Endothelial cell of umbilical vein (primary cell): ENCODE measurements around the gene L3MBTL4.

Experiments used
- EZH2 ChIP-seq: IDR thresholded peaks from 2 replicates; pipeline ENCODE4 v1.6.1; 2012; ENCODE audit warnings: borderline replicate concordance, low read depth, mild to moderate bottlenecking, moderate library complexity, low read length, inconsistent platforms; ENCODE audit not compliant: severe bottlenecking
- TF ChIP-seq, protein P1 (sequence below), 2 donors: IDR thresholded peaks; 1 replicate in 1 of 2; 2 replicates in 1 of 2; pipeline ENCODE4 v1.5.1; 2011; ENCODE audit warnings: low read length in 2 of 2, mild to moderate bottlenecking in 2 of 2, moderate library complexity in 2 of 2, control low read depth in 1 of 2, inconsistent platforms in 1 of 2, low read depth in 1 of 2; ENCODE audit not compliant: insufficient read depth in 1 of 2; ENCODE audit errors: extremely low read depth in 1 of 2

DNA sequence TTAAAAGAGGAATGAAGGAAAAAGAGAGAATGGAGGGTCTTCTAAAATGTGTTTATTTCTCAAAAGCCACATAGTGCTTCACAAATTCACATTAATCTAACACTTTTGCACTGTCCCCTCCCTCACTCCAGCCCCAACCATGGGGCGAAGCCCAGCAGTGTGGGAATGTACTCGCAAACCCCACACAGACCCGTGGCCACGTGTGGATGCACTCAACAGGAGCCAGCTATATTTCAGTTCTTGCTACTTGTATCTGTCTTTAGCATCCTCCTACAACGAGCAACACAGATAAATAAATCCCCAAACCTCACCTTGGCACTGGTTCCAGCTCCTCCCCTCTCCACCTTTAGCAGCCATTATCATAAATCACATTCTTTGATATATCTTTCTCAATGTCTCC is 427.5 kb downstream of the L3MBTL4 start:
- TF ChIP-seq, protein P1, sequence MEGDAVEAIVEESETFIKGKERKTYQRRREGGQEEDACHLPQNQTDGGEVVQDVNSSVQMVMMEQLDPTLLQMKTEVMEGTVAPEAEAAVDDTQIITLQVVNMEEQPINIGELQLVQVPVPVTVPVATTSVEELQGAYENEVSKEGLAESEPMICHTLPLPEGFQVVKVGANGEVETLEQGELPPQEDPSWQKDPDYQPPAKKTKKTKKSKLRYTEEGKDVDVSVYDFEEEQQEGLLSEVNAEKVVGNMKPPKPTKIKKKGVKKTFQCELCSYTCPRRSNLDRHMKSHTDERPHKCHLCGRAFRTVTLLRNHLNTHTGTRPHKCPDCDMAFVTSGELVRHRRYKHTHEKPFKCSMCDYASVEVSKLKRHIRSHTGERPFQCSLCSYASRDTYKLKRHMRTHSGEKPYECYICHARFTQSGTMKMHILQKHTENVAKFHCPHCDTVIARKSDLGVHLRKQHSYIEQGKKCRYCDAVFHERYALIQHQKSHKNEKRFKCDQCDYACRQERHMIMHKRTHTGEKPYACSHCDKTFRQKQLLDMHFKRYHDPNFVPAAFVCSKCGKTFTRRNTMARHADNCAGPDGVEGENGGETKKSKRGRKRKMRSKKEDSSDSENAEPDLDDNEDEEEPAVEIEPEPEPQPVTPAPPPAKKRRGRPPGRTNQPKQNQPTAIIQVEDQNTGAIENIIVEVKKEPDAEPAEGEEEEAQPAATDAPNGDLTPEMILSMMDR (IDR thresholded peaks at IDR 0.05; ENCODE audit: extremely low read depth in 1 of 2, insufficient read depth in 1 of 2, low read depth in 1 of 2, low read length in 2 of 2) = no peak
- no peak for TF ChIP-seq EZH2
